NCI-H510A (cell line): ENCODE results near the gene GJD3.

Source experiments
- DNase-seq: peaks from one replicate; lab custom pipeline; 2025; lab: John Stamatoyannopoulos, UW

Gene GJD3

GRCh38 chr17:40340327-40340726 is 24.2 kb downstream of the GJD3 start:
- no peak for DNase-seq

DNA sequence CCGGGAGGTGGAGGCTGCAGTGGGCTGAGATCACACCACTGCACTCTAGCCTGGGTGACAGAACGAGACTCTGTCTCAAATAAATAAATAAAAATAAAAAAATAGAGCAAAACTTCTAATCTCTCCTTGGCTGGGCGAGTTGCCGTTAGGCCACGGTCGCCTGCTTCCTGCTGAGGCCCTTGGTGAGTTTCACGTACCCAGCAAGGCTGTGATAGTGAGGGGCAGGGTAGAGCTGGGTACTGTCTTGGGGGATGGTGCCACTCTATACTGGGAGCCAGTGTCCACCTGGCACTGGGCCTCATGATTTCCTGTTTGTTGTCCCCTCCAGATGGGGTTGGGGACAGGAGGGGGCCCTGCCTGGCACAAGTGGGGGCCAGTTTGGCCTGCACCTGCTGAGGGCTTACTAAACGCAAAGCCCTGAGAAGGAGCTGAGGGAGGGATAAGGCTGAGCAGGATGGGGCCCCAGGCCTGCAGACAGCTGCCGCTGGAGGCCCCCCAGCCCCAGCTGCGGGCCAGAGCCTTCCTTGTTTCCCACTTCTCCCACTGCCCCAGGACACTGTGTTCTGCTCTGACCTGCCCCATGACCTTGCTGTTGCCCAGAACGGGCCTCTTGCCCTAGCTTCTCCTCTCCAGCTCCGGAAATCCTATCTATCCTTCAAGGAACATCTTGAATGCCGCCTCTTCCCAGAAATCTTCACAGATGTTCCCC is 25.4 kb downstream of the GJD3 start:
- no peak for DNase-seq

DNA sequence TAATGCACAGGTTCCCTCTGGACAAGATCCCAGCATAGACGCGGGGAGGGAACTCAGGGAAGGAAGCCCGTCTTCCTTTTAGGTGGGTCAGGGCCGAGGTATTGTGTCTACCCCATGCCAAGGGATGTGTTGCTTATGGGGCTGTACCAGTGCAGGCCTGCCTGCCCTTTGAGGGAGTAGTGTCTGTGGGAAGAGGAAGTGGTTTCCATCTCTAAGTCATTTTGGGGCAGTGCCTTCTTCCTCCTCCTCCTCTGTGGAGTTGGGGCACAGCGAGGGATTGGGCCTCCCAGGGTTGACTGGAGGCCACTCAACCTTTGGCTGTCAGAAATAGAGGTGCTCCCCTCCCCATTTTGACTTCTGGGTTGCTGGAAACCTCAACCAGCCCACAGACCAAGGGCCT is 26.5 kb downstream of the GJD3 start:
- DNase-seq: no peak

DNA sequence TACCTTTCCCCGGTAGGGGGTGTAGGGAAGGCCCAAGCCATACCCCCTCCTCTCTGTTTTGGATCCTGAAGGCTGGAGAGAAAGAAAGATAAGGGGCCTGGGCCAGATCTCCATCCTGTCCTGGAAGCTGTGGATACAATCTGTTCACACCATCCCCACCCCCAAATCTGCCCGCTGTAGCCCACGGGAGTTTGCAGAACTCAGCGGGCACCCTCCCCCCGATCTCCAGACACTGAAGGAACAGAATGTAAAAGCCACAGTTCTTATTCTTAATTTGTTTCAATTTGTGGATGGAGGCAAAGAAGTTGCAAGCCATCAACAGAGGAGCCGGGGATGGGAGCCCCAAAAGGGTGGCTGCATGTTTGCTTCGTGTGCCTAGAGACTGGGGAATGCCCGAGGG is 27.2 kb downstream of the GJD3 start:
- no peak for DNase-seq

GRCh38 chr17:40335620-40336019 is 28.9 kb downstream of the GJD3 start:
- DNase-seq: no peak

DNA sequence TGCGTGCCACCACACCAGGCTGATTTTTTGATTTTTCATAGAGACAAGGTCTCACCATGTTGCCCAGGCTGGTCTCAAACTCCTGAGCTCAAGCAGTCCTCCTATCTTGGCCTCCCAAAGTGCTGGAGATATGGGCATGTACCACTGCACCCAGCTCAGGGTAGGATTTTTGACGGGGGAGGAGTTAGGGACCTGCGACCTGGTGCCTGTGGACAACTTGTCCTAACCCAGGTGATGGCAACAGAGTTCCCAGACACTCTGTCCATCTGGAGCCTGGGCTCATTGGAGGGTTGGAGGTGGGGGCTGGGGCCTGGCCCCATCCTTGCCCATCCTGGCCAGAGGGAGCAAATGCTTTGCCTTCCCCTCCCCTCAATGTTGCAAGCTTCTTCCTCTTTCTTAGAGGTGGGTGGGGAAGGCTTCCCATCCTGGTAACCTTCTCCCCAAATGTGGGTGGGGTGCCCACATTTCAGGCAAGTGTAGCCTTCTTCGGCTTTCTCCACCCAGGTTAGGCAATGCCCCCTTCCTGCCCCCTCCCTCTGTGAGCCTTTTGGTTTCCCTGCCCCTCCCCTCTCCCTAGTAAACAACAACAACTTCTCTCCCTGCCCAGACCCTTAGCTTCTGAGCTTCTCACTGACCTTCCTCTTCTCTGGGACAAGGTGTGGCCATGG is 30.6 kb downstream of the GJD3 start:
- no peak for DNase-seq

- DNase-seq: peak; percentile 96
Observed at GRCh38 chr17:40331743-40332641, 32.5 kb downstream of the GJD3 start.

- DNase-seq: no peak
Observed at GRCh38 chr17:40330850-40331470, 33.6 kb downstream of the GJD3 start.

DNA sequence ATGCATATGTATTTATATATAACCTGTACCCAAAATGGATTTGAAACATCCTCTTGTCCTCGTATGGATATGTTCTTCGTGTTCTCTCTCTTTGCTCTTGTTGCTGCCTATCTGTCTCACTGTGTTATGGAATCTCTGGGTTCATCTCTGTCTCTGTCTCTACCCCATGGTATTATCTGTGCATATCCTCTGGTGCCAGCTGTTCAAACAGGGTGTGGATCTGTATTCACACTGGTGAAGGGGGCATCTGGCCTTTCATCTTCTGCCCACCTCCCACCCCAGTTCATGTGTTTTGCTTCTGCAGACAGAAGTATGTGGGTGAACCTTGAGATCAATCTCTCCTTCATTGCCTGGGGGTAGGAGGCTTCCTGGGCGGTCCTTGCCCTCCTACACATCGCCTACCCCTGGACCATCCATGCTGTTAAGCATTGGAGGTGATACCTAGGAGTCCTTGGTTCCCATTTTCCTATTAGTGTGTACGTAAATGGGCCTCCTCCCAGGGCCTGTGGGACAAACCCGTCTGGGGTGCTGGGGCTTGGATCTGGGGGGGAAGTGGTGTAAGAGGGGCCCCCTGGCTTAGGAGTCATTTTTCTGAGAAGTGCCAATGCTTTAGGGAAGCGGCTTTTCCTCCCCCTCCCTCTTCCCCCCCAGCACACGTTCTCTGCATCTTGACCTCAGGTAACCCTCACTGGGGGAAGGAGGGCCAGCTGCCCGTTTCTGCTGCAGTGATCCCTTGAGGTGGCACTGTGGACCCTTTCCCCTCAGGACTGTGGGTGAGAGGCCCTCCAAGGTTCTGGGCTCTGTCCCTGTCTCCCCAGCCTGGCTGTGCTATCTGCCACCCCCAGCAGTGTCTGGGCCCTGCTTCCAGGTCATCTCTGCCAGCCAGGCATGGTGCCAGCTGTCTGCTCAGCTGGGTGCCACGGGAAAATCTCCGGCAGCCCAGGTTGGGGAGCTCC is 34.4 kb downstream of the GJD3 start:
- no peak for DNase-seq

GRCh38 chr17:40328386-40328766 is 36.2 kb downstream of the GJD3 start:
- no peak for DNase-seq

- DNase-seq: no peak
Observed at GRCh38 chr17:40327735-40328385, 36.7 kb downstream of the GJD3 start.

DNA sequence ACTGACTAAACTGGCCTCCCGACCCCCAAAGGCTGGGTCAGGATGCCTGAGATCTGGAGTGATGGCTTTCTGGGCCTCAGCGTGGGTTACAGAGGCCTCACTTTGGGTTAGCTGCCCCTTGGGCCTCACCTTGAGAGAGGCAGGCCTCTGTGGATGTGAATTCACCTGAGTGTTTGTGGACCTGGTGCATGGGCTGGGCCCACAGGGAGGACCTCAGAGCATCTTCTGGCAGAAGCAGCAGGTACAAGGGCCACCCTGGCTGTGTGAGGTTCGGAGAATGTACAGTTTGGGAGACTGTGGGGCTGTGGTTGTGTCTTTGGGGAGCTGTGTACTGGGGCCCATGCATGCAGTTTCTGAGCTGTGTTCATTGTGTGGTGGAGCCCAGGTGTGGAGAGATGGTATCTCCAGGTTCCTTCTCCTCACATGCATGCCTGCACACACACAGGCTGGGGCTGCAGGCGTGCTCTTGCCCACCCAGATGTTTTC is 37.2 kb downstream of the GJD3 start:
- DNase-seq: no peak

DNA sequence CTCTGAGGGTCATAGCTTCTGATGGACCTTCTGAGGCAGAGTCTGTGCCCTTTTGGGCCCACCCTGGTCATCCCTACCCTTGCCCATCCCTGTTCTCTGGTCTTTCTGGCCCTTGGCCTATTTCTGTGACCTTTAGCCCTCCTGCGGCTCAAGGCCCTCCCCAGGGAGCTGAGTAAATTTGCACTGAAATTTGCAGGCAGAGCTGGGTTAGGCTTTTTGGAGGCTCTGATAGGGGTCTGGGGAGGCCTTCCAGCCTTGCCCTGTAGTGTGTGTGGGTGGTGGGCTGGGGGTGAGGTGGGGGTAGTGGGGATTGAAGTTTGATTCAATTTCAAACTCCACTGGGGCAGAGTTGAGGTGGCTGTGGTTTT is 37.7 kb downstream of the GJD3 start:
- DNase-seq: no peak

DNA sequence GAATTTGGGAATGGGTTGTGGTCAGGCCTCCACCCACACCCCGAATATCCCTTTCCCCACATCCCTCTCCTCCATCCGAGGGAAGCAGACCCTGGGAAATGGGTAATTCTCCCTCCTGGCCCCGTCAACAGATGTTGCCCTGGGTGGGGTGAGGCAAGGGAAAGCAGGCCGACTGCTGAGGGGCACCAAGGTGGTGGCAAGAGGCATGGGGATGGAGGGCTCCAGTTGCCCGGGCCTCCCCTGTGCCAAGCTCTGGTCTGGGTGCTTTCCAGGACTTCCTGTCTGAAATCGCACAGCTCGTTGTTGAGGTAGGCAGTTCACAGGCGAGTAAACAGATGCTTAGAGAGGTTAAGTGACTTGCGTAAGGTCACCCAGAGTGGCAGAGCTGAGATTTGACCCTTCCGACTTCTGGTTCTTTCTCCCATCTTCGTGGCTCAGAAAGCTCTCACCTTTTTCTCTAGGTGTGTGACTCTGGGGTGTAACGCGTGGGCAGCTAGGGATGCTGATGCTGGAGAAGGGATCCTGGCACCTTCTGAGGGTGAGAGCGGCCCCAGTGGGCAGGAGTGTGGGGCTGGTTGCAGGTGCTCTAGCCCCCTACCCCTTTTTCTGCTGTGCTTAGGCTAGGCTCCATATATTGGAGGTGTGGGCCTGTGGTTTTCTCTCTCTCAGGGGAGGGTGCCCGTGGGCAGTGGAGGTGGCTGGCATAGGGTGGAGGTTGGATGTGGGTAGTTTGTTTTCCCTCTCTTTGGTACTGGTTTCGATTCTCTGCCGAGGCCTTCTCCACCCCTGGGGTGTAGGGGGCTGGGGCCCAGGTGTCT is 38.3 kb downstream of the GJD3 start:
- DNase-seq: no peak

DNA sequence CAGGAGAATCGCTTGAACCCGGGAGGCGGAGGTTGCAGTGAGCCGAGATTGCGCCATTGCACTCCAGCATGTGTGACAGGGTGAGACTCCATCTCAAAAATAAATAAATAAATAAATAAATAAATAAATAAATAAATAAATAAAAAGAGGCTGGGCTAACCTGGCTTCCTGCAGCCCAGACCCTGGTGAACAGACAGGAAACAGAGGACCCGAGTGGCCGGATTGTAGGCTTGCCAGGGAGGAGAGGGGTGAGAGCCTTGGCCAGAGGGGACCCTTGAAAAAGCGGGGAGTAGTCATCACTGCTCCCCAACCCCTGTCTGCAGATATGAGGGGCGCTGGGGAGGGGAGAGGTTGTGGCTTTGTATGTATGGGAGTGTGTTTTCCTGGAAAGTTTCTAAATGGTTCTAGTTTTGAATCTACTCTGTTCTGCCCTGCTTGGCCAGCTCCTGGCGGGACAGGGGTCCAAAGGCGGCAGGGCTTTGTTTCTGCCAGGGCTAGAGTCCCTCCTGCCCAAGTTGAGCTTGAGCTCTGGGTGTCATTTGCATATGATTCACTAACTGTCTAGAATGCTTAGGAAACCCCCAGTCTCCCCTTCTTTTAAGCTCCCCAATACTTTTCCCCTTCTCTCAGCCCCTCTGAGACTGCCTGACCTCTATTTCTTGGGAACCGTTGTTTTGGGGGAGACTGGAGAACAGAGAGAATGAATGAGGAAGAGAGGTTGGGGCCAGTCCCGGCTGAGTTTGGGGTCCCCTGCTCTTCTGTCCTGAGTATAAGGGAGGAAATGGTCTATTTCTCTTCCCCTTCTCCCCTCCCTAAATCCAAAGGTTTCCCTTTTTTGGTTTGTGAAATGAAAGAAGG is 39.2 kb downstream of the GJD3 start:
- no peak for DNase-seq

DNA sequence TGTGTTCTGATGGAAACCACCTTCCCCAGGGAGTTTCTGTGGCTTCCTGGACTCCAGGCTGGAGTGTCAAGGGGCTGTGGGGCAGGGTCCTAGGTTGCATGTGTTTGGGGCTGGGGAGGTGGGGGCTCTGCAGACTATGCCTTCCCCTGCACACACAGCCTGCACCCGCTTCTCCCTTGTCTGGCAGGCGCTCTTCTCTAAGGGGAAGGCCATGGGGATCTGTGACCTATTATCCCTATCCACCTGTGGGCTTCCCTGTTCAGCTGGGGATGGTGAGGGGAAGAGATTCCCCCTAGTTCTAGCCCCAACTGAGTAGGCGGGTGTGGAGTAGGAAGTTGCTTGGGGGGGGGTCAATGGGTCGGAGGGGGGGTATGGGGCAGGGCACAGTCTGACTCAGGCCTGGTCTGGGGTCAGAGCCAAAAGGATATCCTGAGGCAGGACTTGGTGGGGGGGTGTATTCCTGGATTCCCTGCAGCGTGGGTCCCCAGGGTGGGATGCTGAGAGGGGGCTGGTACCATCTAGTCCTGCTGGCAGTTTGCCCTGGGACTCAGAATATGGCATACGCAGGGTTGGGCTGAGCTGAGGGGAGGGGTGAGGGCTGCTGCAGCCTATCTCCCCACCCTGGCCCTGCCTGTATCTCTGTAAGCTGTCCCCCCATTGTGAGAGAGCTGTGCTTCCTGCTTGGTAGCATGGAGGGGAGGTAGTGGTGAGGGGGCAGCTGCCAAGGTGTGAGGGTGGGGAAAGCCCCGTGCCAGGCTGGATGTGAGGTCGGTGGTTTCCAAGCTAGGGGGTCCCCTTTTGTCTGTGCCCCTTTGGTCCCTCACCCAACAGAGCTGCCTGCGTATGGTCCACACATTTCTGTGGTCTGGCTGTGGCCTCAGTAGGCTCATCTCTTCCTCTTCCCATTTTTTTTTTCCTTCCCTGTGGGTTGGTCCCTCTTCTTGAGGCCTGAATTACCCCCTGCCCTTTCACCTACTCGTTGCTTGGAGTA is 40.9 kb downstream of the GJD3 start:
- DNase-seq: no peak
